ENCODE measurements around the gene SWAP70.
"Not testable (repeated sequence)": the region's sequence is repeated elsewhere in the genome, so short reads cannot be mapped to it uniquely, and the experiment has no call there.

The SWAP70 gene

GRCh38 chr11:9693801-9694553 is 30.1 kb downstream of the SWAP70 start:
- no peak for DNase-seq

- DNase-seq: not testable (repeated sequence)
These were observed 31.4 kb downstream of the SWAP70 start for GRCh38 chr11:9695228-9695627.

- DNase-seq: no peak
These were observed 33.9 kb downstream of the SWAP70 start for GRCh38 chr11:9697766-9698165.

- DNase-seq: no peak
These were observed 36.4 kb downstream of the SWAP70 start for GRCh38 chr11:9700105-9700801.

GRCh38 chr11:9701799-9702198 is 37.9 kb downstream of the SWAP70 start:
- DNase-seq: no peak

GRCh38 chr11:9703280-9703679 is 39.4 kb downstream of the SWAP70 start:
- DNase-seq: no peak

- DNase-seq: no peak
These were observed 40.2 kb downstream of the SWAP70 start for GRCh38 chr11:9704037-9704436.

- DNase-seq: no peak
These were observed 40.7 kb downstream of the SWAP70 start for GRCh38 chr11:9704620-9705019.

- DNase-seq: not testable (repeated sequence)
These were observed 41.5 kb downstream of the SWAP70 start for GRCh38 chr11:9705361-9705760.

- no peak for DNase-seq
These were observed 44.7 kb downstream of the SWAP70 start for GRCh38 chr11:9708544-9708943.

GRCh38 chr11:9710223-9710622 is 46.3 kb downstream of the SWAP70 start:
- no peak for DNase-seq

GRCh38 chr11:9710852-9711251 is 47.0 kb downstream of the SWAP70 start:
- no peak for DNase-seq

GRCh38 chr11:9711454-9712307 is 47.8 kb downstream of the SWAP70 start:
- DNase-seq: no peak

- DNase-seq: no peak
These were observed 50.5 kb downstream of the SWAP70 start for GRCh38 chr11:9714272-9714940.

GRCh38 chr11:9716275-9717039 is 52.6 kb downstream of the SWAP70 start:
- DNase-seq: peak; percentile 3

- no peak for DNase-seq
These were observed 53.1 kb downstream of the SWAP70 start for GRCh38 chr11:9717040-9717357.

- DNase-seq: no peak
These were observed 53.8 kb downstream of the SWAP70 start for GRCh38 chr11:9717719-9718118.

GRCh38 chr11:9718147-9718546 is 54.3 kb downstream of the SWAP70 start:
- DNase-seq: no peak

- no peak for DNase-seq
These were observed 55.9 kb downstream of the SWAP70 start for GRCh38 chr11:9719566-9720289.

GRCh38 chr11:9720290-9720630 is 56.4 kb downstream of the SWAP70 start:
- no peak for DNase-seq

GRCh38 chr11:9722023-9722422 is 58.1 kb downstream of the SWAP70 start:
- DNase-seq: no peak

GRCh38 chr11:9722893-9723292 is 59.0 kb downstream of the SWAP70 start:
- no peak for DNase-seq
